WTC11 (cell line): Measurements from ENCODE around the gene FXYD7. TPM values are rescaled to one million over a fixed set of nuclear protein-coding genes. Genes with fewer than 3 reads are reported as not detected.
A peak's percentile ranks its signal among the peaks of the same experiment; 100 is the strongest.

Experiments
- ATAC-seq: fragments of 200-7000 bp; cut with Tn5 transposase; 2 replicates; pipeline ENCODE4 v1.10.0; 2021; ENCODE audit warnings: mild to moderate bottlenecking, moderate library complexity
- CTCF ChIA-PET: fragments of 300-600 bp; sonication (Branson Sonifier 250); formaldehyde crosslinking; loops from one replicate; lab custom pipeline; 2021; ENCODE audit warnings: antibody characterized with exemption; lab: Charles Lee
- POLR2A ChIA-PET: fragments of 350-600 bp; sonication (Branson Sonifier 250); formaldehyde crosslinking; loops from one replicate; lab custom pipeline; 2021; ENCODE audit warnings: antibody characterized with exemption; lab: Charles Lee
- DNase-seq: peaks from one replicate; pipeline ENCODE4 v3.0.0; 2021; ENCODE audit warnings: low spot score
- H3K27ac Mint-ChIP-seq: 2 replicates; pipeline ENCODE4 v1.8.0; 2021; ENCODE audit warnings: mixed read lengths
- H3K27me3 Mint-ChIP-seq: 2 replicates; pipeline ENCODE4 v1.8.0; 2021; ENCODE audit warnings: low read depth, mild to moderate bottlenecking, moderate library complexity, mixed read lengths
- H3K36me3 Mint-ChIP-seq: 2 replicates; pipeline ENCODE4 v1.8.0; 2021; ENCODE audit warnings: mixed read lengths
- H3K4me1 Mint-ChIP-seq: 2 replicates; pipeline ENCODE4 v1.8.0; 2022; ENCODE audit warnings: mixed read lengths
- H3K4me3 Mint-ChIP-seq: 2 replicates; pipeline ENCODE4 v1.8.0; 2021; ENCODE audit warnings: mild to moderate bottlenecking, moderate library complexity, mixed read lengths
- H3K9me3 Mint-ChIP-seq: 2 replicates; pipeline ENCODE4 v1.8.0; 2021; ENCODE audit warnings: mixed read lengths
- CBFB ChIP-seq: sonication (generic); formaldehyde crosslinking; IDR thresholded peaks from 2 replicates; pipeline ENCODE4 v1.8.1; 2022; ENCODE audit warnings: mild to moderate bottlenecking, low read depth, missing genetic modification reagents
- CREB1 ChIP-seq: sonication (generic); formaldehyde crosslinking; IDR thresholded peaks from 2 replicates; pipeline ENCODE4 v1.8.0; 2023; ENCODE audit warnings: mild to moderate bottlenecking, missing genetic modification reagents
- FOXJ3 ChIP-seq: sonication (generic); formaldehyde crosslinking; IDR thresholded peaks from 2 replicates; pipeline ENCODE4 v1.9.0; 2021; ENCODE audit warnings: missing genetic modification reagents, mild to moderate bottlenecking, borderline replicate concordance
- FOXP1 ChIP-seq: sonication (generic); formaldehyde crosslinking; IDR thresholded peaks from 2 replicates; pipeline ENCODE4 v1.8.0; 2022; ENCODE audit warnings: missing genetic modification reagents, mild to moderate bottlenecking, moderate library complexity, borderline replicate concordance
- GTF2I ChIP-seq: fragments of 250-450 bp; sonication (Bioruptor Pico); conservative IDR thresholded peaks from 2 replicates; pipeline ENCODE4 v1.4.0; 2021; ENCODE audit warnings: mild to moderate bottlenecking
- HMGA2 ChIP-seq: fragments of 250-450 bp; sonication (Bioruptor Pico); IDR thresholded peaks from 2 replicates; pipeline ENCODE4 v1.4.0; 2021; ENCODE audit warnings: mild to moderate bottlenecking, moderate library complexity
- KAT7 ChIP-seq: sonication (generic); formaldehyde crosslinking; IDR thresholded peaks from 2 replicates; pipeline ENCODE4 v1.8.1; 2023; ENCODE audit warnings: missing genetic modification reagents, mild to moderate bottlenecking, borderline replicate concordance
- NFYB ChIP-seq: sonication (generic); formaldehyde crosslinking; conservative IDR thresholded peaks from 2 replicates; pipeline ENCODE4 v1.8.0; 2022; ENCODE audit warnings: low read depth, missing genetic modification reagents
- RORB ChIP-seq: fragments of 250-450 bp; sonication (Bioruptor Pico); IDR thresholded peaks from 2 replicates; pipeline ENCODE4 v1.9.0; 2021; ENCODE audit warnings: mild to moderate bottlenecking
- SMAD4 ChIP-seq: sonication (generic); formaldehyde crosslinking; IDR thresholded peaks from 2 replicates; pipeline ENCODE4 v1.8.0; 2022; ENCODE audit warnings: mild to moderate bottlenecking, missing genetic modification reagents
- ZBTB21 ChIP-seq: sonication (generic); formaldehyde crosslinking; IDR thresholded peaks from 2 replicates; pipeline ENCODE4 v1.8.1; 2023; ENCODE audit warnings: mild to moderate bottlenecking, missing genetic modification reagents, borderline replicate concordance
- ZNF138 ChIP-seq: sonication (generic); formaldehyde crosslinking; conservative IDR thresholded peaks from 2 replicates; pipeline ENCODE4 v1.8.1; 2022; ENCODE audit warnings: mild to moderate bottlenecking, moderate library complexity, missing genetic modification reagents
- total RNA-seq: library from RNA; stranded (reverse); gene quantifications from 3 replicates; pipeline ENCODE4 v1.2.3, GENCODE V29; 2021
- TF ChIP-seq, protein P1 (sequence below): fragments of 250-450 bp; sonication (Bioruptor Pico); IDR thresholded peaks from 2 replicates; pipeline ENCODE4 v1.9.0; 2021; ENCODE audit warnings: moderate library complexity, mild to moderate bottlenecking, inconsistent platforms, borderline replicate concordance
- TF ChIP-seq, protein P2 (sequence below): fragments of 250-450 bp; sonication (Bioruptor Pico); IDR thresholded peaks from 2 replicates; pipeline ENCODE4 v1.9.0; 2021; ENCODE audit warnings: mild to moderate bottlenecking
- TF ChIP-seq, protein P3 (sequence below): fragments of 250-450 bp; sonication (Bioruptor Pico); IDR thresholded peaks from 2 replicates; pipeline ENCODE4 v1.9.0; 2021; ENCODE audit warnings: mild to moderate bottlenecking, borderline replicate concordance
- TF ChIP-seq, protein P4 (sequence below): sonication (generic); formaldehyde crosslinking; IDR thresholded peaks from 2 replicates; pipeline ENCODE4 v1.8.0; 2023; ENCODE audit warnings: missing genetic modification reagents, mild to moderate bottlenecking, borderline replicate concordance
- TF ChIP-seq, protein P5 (sequence below): sonication (generic); formaldehyde crosslinking; IDR thresholded peaks from 2 replicates; pipeline ENCODE4 v1.8.0; 2022; ENCODE audit warnings: mild to moderate bottlenecking, missing genetic modification reagents
- TF ChIP-seq, protein P6 (sequence below): sonication (generic); formaldehyde crosslinking; IDR thresholded peaks from 2 replicates; pipeline ENCODE4 v1.8.1; 2023; ENCODE audit warnings: mild to moderate bottlenecking, missing genetic modification reagents
- TF ChIP-seq, protein P7 (sequence below): sonication (generic); formaldehyde crosslinking; IDR thresholded peaks from 2 replicates; pipeline ENCODE4 v1.8.0; 2022; ENCODE audit warnings: mild to moderate bottlenecking, missing genetic modification reagents

FXYD7 gene
- total RNA-seq, 1 experiment from 2014 or later: 16.7 TPM

DNA sequence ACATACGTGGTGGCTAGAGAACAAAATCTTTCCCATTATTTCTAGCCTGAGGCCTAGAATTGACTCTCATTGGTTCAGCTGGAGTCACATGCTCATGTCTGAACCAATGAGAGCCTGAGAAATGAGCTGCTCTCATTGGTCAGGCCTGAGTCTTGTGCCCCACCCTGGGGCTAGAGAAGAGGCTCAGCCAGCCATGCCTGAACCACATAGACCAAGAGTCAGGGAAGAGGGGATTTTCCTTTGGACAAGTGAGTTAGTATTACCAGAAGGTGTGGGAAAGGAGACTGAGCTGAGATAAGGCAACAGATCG, 18.3 kb downstream of the FXYD7 start:
- H3K36me3 Mint-ChIP-seq: peaks cover 96% of the 10 kb centered on the region

DNA sequence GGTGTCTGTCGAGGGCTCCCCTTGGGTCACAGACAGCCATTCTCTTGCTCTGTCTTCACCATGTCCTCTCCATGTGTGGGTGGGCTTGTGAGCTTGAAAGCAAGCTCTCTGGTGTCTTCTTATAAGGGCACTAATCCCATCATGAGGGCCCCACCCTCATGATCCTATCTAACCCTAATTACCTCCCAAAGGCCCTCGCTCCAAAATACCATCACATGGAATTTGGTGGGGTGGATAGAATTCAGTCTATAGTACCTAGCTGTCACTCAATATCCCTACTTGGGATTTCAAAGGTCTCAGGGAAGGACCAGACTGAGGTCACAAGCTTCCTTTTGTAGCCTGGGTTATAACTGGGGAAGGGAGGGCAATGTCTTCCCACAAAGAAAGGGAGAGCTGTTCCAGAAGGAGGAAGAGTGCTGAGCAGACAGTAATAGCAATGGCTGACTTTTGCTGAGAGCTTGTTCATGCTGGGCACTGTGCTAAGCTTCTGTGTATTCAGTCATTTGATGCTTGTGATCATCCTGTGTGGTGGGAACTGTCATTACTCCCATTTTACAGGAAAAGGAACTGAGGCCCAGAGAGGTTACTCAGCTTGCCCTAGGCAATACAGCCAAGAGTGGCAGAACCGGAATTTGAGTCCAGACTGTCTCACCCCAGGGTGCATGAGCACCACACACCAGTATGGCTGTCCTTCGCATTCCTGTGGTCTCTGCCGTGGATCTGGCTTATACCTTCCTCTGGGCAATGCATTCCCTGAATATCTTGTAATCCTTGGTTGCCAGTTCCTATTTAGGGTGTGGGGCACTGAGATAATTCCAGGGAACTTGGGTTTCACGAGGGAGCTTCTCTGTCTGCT, 19.6 kb downstream of the FXYD7 start:
- ATAC-seq (no peak), DNase-seq (no peak)
- Mint-ChIP-seq H3K4me3 (no peak overlapping the region), H3K9me3 (peaks cover 42% of the 10 kb centered on the region), H3K36me3 (peaks cover 94% of the 10 kb centered on the region), H3K27me3 (no peaks in the 10 kb centered on the region; the same call in 1 of the 2 replicates), H3K27ac (no peak overlapping the region), H3K4me1 (no peaks in the 10 kb centered on the region)
- CTCF ChIA-PET: interaction anchor here (0.7 to 1.7 kb wide), 3 partner anchors 20 to 96 kb away, joined by 3 to 7 read pairs (median 5); no protein-coding TSS in a partner anchor
- POLR2A ChIA-PET: no interaction called here
- TF ChIP-seq ZNF138 (CRISPR knock-in tag): no peak
- TF ChIP-seq, protein P1, sequence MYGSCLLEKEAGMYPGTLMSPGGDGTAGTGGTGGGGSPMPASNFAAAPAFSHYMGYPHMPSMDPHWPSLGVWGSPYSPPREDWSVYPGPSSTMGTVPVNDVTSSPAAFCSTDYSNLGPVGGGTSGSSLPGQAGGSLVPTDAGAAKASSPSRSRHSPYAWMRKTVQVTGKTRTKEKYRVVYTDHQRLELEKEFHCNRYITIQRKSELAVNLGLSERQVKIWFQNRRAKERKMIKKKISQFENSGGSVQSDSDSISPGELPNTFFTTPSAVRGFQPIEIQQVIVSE (CRISPR knock-in tag): no peak
- TF ChIP-seq KAT7 (CRISPR knock-in tag): no peak
- TF ChIP-seq ZBTB21 (CRISPR knock-in tag): no peak
- TF ChIP-seq CBFB (CRISPR knock-in tag): no peak
- TF ChIP-seq FOXP1 (CRISPR knock-in tag): no peak
- TF ChIP-seq CREB1: no peak
- TF ChIP-seq, protein P2, sequence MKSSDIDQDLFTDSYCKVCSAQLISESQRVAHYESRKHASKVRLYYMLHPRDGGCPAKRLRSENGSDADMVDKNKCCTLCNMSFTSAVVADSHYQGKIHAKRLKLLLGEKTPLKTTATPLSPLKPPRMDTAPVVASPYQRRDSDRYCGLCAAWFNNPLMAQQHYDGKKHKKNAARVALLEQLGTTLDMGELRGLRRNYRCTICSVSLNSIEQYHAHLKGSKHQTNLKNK: no peak
- no peak for TF ChIP-seq GTF2I (CRISPR knock-in tag)
- no peak for TF ChIP-seq NFYB (CRISPR knock-in tag)
- no peak for TF ChIP-seq FOXJ3 (CRISPR knock-in tag)
- TF ChIP-seq, protein P3, sequence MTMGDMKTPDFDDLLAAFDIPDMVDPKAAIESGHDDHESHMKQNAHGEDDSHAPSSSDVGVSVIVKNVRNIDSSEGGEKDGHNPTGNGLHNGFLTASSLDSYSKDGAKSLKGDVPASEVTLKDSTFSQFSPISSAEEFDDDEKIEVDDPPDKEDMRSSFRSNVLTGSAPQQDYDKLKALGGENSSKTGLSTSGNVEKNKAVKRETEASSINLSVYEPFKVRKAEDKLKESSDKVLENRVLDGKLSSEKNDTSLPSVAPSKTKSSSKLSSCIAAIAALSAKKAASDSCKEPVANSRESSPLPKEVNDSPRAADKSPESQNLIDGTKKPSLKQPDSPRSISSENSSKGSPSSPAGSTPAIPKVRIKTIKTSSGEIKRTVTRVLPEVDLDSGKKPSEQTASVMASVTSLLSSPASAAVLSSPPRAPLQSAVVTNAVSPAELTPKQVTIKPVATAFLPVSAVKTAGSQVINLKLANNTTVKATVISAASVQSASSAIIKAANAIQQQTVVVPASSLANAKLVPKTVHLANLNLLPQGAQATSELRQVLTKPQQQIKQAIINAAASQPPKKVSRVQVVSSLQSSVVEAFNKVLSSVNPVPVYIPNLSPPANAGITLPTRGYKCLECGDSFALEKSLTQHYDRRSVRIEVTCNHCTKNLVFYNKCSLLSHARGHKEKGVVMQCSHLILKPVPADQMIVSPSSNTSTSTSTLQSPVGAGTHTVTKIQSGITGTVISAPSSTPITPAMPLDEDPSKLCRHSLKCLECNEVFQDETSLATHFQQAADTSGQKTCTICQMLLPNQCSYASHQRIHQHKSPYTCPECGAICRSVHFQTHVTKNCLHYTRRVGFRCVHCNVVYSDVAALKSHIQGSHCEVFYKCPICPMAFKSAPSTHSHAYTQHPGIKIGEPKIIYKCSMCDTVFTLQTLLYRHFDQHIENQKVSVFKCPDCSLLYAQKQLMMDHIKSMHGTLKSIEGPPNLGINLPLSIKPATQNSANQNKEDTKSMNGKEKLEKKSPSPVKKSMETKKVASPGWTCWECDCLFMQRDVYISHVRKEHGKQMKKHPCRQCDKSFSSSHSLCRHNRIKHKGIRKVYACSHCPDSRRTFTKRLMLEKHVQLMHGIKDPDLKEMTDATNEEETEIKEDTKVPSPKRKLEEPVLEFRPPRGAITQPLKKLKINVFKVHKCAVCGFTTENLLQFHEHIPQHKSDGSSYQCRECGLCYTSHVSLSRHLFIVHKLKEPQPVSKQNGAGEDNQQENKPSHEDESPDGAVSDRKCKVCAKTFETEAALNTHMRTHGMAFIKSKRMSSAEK (CRISPR knock-in tag): no peak
- TF ChIP-seq, protein P4, sequence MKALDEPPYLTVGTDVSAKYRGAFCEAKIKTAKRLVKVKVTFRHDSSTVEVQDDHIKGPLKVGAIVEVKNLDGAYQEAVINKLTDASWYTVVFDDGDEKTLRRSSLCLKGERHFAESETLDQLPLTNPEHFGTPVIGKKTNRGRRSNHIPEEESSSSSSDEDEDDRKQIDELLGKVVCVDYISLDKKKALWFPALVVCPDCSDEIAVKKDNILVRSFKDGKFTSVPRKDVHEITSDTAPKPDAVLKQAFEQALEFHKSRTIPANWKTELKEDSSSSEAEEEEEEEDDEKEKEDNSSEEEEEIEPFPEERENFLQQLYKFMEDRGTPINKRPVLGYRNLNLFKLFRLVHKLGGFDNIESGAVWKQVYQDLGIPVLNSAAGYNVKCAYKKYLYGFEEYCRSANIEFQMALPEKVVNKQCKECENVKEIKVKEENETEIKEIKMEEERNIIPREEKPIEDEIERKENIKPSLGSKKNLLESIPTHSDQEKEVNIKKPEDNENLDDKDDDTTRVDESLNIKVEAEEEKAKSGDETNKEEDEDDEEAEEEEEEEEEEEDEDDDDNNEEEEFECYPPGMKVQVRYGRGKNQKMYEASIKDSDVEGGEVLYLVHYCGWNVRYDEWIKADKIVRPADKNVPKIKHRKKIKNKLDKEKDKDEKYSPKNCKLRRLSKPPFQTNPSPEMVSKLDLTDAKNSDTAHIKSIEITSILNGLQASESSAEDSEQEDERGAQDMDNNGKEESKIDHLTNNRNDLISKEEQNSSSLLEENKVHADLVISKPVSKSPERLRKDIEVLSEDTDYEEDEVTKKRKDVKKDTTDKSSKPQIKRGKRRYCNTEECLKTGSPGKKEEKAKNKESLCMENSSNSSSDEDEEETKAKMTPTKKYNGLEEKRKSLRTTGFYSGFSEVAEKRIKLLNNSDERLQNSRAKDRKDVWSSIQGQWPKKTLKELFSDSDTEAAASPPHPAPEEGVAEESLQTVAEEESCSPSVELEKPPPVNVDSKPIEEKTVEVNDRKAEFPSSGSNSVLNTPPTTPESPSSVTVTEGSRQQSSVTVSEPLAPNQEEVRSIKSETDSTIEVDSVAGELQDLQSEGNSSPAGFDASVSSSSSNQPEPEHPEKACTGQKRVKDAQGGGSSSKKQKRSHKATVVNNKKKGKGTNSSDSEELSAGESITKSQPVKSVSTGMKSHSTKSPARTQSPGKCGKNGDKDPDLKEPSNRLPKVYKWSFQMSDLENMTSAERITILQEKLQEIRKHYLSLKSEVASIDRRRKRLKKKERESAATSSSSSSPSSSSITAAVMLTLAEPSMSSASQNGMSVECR: no peak

More for the DNA sequence above, 18.3 kb downstream of the FXYD7 start:
- ATAC-seq: no peak
- Mint-ChIP-seq H3K27me3 (no peaks in the 10 kb centered on the region; the same call in 1 of the 2 replicates), H3K9me3 (peaks cover 38% of the 10 kb centered on the region), H3K27ac (no peak overlapping the region), H3K4me1 (peaks cover 3% of the 10 kb centered on the region), H3K4me3 (no peak overlapping the region)
- TF ChIP-seq, protein P5, sequence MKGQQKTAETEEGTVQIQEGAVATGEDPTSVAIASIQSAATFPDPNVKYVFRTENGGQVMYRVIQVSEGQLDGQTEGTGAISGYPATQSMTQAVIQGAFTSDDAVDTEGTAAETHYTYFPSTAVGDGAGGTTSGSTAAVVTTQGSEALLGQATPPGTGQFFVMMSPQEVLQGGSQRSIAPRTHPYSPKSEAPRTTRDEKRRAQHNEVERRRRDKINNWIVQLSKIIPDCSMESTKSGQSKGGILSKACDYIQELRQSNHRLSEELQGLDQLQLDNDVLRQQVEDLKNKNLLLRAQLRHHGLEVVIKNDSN (CRISPR knock-in tag): peak; percentile 51; the same call in 1 of the 2 replicates
- TF ChIP-seq HMGA2 (CRISPR knock-in tag): no peak
- TF ChIP-seq, protein P6, sequence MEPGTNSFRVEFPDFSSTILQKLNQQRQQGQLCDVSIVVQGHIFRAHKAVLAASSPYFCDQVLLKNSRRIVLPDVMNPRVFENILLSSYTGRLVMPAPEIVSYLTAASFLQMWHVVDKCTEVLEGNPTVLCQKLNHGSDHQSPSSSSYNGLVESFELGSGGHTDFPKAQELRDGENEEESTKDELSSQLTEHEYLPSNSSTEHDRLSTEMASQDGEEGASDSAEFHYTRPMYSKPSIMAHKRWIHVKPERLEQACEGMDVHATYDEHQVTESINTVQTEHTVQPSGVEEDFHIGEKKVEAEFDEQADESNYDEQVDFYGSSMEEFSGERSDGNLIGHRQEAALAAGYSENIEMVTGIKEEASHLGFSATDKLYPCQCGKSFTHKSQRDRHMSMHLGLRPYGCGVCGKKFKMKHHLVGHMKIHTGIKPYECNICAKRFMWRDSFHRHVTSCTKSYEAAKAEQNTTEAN: no peak
- TF ChIP-seq, protein P7, sequence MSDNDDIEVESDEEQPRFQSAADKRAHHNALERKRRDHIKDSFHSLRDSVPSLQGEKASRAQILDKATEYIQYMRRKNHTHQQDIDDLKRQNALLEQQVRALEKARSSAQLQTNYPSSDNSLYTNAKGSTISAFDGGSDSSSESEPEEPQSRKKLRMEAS: no peak
- TF ChIP-seq ZBTB21 (CRISPR knock-in tag): no peak
- no peak for TF ChIP-seq RORB
- TF ChIP-seq SMAD4: no peak
- POLR2A ChIA-PET: interaction anchor here (0.6 kb wide), 1 partner anchor 441 kb away, joined by 3 read pairs; no protein-coding TSS in a partner anchor
- CTCF ChIA-PET: interaction anchor here (0.6 to 1.7 kb wide), 3 partner anchors 56 to 315 kb away, joined by 3 to 5 read pairs (median 3); no protein-coding TSS in a partner anchor
- DNase-seq: no peak
